Measurements from ENCODE around the gene COL7A1. TPM values are rescaled to one million over a fixed set of nuclear protein-coding genes. Genes with fewer than 3 reads are reported as not detected.

The COL7A1 gene
- total RNA-seq, 2 donors from 2014 or later, result 6.1 to 6.3 TPM

Other genes with a start within 250 kb of the COL7A1 start
- gene FBXW12, start 223.1 kb downstream of the COL7A1 start, total RNA-seq, result not detected
- 1 to 10 TPM; 3.5 to 3.8 TPM for gene PLXNB1, start 165.2 kb downstream of the COL7A1 start, total RNA-seq
- gene CCDC51, start 155.2 kb downstream of the COL7A1 start, total RNA-seq, result 10 to 100 TPM; 15.5 to 28.4 TPM
- 100 to 1,000 TPM; 181 to 328 TPM for gene TMA7, start 155.1 kb downstream of the COL7A1 start, total RNA-seq
- 10 to 100 TPM; 10.5 to 14.9 TPM for gene ATRIP, start 148.6 kb downstream of the COL7A1 start, total RNA-seq
- gene SHISA5, start 91.2 kb downstream of the COL7A1 start, total RNA-seq, result 100 to 1,000 TPM; 112 to 113 TPM
- gene PFKFB4, start 38.5 kb downstream of the COL7A1 start, total RNA-seq, result 100 to 1,000 TPM in 1 of 2 donors, 10 to 100 TPM in 1; 52.5 to 277 TPM
- under 1 TPM in 1 of 2 donors, not detected in 1; 0.34 TPM for gene UCN2, start 31.5 kb downstream of the COL7A1 start, total RNA-seq
- gene UQCRC1, start 14.3 kb upstream of the COL7A1 start, total RNA-seq, result 100 to 1,000 TPM; 177 to 269 TPM
- 1 to 10 TPM; 1.0 to 1.1 TPM for gene TMEM89, start 26.4 kb upstream of the COL7A1 start, total RNA-seq
- gene SLC26A6, start 40.1 kb upstream of the COL7A1 start, total RNA-seq, result 10 to 100 TPM; 34.9 to 37.6 TPM
- gene CELSR3, start 67.6 kb upstream of the COL7A1 start, total RNA-seq, result 10 to 100 TPM; 20.3 to 27.1 TPM
- gene NCKIPSD, start 90.6 kb upstream of the COL7A1 start, total RNA-seq, result 100 to 1,000 TPM in 1 of 2 donors, 10 to 100 TPM in 1; 58.0 to 110 TPM
- 10 to 100 TPM; 43.4 to 51.1 TPM for gene IP6K2, start 121.9 kb upstream of the COL7A1 start, total RNA-seq

Data from activated T-helper 17 cell treated with anti-CD3 and anti-CD28 coated beads, Interleukin-2, amount 50 U/mL, for 72 hours (primary cell).